Tibial nerve (tissue), 4 donors: ENCODE measurements around the gene HYAL2. TPM values are rescaled to one million over a fixed set of nuclear protein-coding genes. Genes with fewer than 3 reads are reported as not detected.

ENCODE experiments used
- DNase-seq, 2 donors: peaks; one replicate each; pipeline ENCODE4 v3.0.0-alpha.2; 2019; ENCODE audit warnings: low spot score in 2 of 2
- H3K27ac ChIP-seq, 4 donors: fragments of 200-600 bp; sonication (generic) in 3 of 4; one replicate each; pipeline ENCODE4 v1.5.1; 2017 to 2019; ENCODE audit warnings: mild to moderate bottlenecking in 1 of 4
- H3K27me3 ChIP-seq, 2 donors: fragments of 200-600 bp; sonication (generic) in 1 of 2; one replicate each; pipeline versions ENCODE4 v1.5.1 to v1.6.0; 2017 to 2019
- H3K36me3 ChIP-seq, 3 donors: fragments of 200-600 bp; sonication (generic); one replicate each; pipeline ENCODE4 v1.5.1; 2018 to 2019
- H3K4me1 ChIP-seq, 4 donors: fragments of 200-600 bp; sonication (generic) in 3 of 4; one replicate each; pipeline ENCODE4 v1.5.1; 2017 to 2019
- H3K4me3 ChIP-seq, 4 donors: fragments of 200-600 bp; sonication (generic) in 3 of 4; one replicate each; pipeline ENCODE4 v1.5.1; 2017 to 2019; ENCODE audit warnings: mild to moderate bottlenecking in 1 of 4, moderate library complexity in 1 of 4
- H3K9me3 ChIP-seq, 4 donors: fragments of 200-600 bp; sonication (generic) in 3 of 4; one replicate each; pipeline ENCODE4 v1.5.1; 2017 to 2019
- EP300 ChIP-seq, 2 donors: sonication (generic); formaldehyde crosslinking; IDR thresholded peaks; one replicate each; pipeline ENCODE4 v1.6.1; 2017; ENCODE audit warnings: antibody characterized with exemption in 2 of 2, mild to moderate bottlenecking in 1 of 2
- POLR2A ChIP-seq, 2 donors: fragments of 450-650 bp; IDR thresholded peaks; one replicate each; pipeline ENCODE4 v1.6.1; 2017; ENCODE audit warnings: antibody characterized with exemption in 2 of 2, mild to moderate bottlenecking in 2 of 2, moderate library complexity in 2 of 2
- WGBS, 2 donors: methylation state at CpG; one replicate each; pipeline ENCODE4 v1.1.5; 2018; 5-methylcytosine and 5-hydroxymethylcytosine counted together
- total RNA-seq, 4 donors: library from RNA; depleted of rRNA; stranded (reverse); fragments of >200 nt; gene quantifications; one replicate each; pipeline ENCODE4 v1.1.0, GENCODE V29; 2016
- TF ChIP-seq, protein P1 (sequence below), 5 experiments: fragments of 200-600 bp in 3 of 5; fragments of 450-650 bp in 2 of 5; sonication (generic) in 3 of 5; IDR thresholded peaks; one replicate each; pipeline ENCODE4 v1.5.1; 2016 to 2019; ENCODE audit warnings: antibody characterized with exemption in 5 of 5, mild to moderate bottlenecking in 3 of 5, moderate library complexity in 2 of 5

HYAL2 gene
- total RNA-seq, 4 donors from 2014 or later = 86.9 to 169 (median 129) TPM

DNA sequence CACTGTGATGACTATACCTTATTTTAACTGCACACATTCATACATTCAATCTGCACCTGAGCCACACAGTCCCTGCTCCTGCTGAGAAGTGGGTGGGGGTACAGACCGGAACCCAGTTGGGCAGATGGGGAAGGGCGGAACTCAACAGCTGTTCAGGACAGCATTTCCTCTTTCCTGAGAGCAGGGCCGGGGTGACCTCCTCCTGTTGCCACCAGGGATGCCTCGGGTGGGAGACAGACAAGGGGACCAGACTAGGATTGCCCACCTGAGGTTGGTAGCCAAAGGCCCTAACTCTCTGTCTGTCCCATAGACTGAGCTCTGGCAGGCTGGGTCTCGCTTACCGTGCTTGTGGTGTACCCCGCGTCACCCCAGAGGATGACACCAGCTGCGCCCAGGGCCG is 3.9 kb downstream of the HYAL2 start:
- Histone ChIP-seq H3K9me3 (no peaks in the 10 kb centered on the region), H3K4me3 (peak overlapping the region in 1 of 4 donors; percentile 67), H3K36me3 (peaks cover 0 to 56% (median 0%) of the 10 kb centered on the region in 3 donors), H3K27ac (peak overlapping the region in 1 of 4 donors; percentile 99), H3K4me1 (peaks cover 0 to 64% (median 46%) of the 10 kb centered on the region in 4 donors), H3K27me3 (no peaks in the 10 kb centered on the region)
- no peak for DNase-seq
- 80 to 81% methylated on average over 8 to 10 of the region's 10 CpGs for WGBS, 2 donors
- TF ChIP-seq EP300 (IDR thresholded peaks at IDR 0.05) = no peak
- no peak for TF ChIP-seq POLR2A (IDR thresholded peaks at IDR 0.05)

DNA sequence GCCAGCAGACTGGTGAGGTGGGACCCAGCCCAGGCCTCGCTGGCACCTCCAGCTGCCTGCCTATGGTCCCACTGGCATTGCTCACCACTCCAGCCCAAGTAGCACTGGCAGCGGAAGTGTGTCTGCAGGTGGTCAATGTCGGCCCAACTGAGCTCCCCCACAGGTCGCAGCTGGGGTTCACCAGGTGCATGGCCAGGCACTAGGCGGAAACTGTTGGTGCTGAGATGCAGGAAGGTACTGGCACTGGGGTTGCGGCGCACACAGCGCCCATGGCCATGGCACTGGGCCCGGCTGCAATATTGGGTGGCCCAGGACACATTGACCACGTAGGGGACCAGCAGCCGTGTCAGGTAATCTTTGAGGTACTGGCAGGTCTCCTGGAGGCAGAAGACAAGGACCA is 4.4 kb downstream of the HYAL2 start:
- Histone ChIP-seq H3K9me3 (no peaks in the 10 kb centered on the region), H3K36me3 (peaks cover 0 to 56% (median 0%) of the 10 kb centered on the region in 3 donors), H3K27ac (peak overlapping the region in 2 of 4 donors; percentile 45 to 99), H3K27me3 (no peaks in the 10 kb centered on the region), H3K4me3 (peak overlapping the region in 1 of 4 donors; percentile 67), H3K4me1 (peaks cover 0 to 60% (median 44%) of the 10 kb centered on the region in 4 donors)
- DNase-seq = no peak
- TF ChIP-seq EP300 (IDR thresholded peaks at IDR 0.05) = no peak
- TF ChIP-seq, protein P1, sequence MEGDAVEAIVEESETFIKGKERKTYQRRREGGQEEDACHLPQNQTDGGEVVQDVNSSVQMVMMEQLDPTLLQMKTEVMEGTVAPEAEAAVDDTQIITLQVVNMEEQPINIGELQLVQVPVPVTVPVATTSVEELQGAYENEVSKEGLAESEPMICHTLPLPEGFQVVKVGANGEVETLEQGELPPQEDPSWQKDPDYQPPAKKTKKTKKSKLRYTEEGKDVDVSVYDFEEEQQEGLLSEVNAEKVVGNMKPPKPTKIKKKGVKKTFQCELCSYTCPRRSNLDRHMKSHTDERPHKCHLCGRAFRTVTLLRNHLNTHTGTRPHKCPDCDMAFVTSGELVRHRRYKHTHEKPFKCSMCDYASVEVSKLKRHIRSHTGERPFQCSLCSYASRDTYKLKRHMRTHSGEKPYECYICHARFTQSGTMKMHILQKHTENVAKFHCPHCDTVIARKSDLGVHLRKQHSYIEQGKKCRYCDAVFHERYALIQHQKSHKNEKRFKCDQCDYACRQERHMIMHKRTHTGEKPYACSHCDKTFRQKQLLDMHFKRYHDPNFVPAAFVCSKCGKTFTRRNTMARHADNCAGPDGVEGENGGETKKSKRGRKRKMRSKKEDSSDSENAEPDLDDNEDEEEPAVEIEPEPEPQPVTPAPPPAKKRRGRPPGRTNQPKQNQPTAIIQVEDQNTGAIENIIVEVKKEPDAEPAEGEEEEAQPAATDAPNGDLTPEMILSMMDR (IDR thresholded peaks at IDR 0.05) = no peak
- no peak for TF ChIP-seq POLR2A (IDR thresholded peaks at IDR 0.05)
- 82 to 83% methylated on average over 8 to 11 of the region's 11 CpGs for WGBS, 2 donors

DNA sequence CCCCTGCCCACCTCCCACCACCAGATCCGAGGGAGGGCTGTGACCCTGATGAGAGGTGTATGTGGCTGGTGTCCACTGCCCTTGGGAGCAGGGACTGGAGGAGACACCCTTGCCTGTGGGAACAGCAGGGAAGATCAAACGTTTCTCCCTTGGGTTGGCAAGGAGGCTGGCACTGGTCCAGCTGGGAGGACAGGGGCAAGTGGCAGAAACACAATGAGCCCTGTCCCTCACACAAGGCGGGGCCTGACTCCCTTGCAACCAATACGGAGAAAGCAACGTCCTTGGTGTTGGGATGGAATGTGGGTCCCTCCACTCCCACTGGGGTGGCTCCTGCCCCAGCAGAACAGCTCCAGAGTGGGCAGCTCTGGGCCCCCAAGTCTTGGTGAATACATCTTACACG is 5.2 kb downstream of the HYAL2 start:
- Histone ChIP-seq H3K4me3 (no peak overlapping the region), H3K36me3 (peaks cover 0 to 56% (median 0%) of the 10 kb centered on the region in 3 donors)
- 22 to 34% methylated on average over 5 to 6 of the region's 6 CpGs for WGBS, 2 donors

DNA sequence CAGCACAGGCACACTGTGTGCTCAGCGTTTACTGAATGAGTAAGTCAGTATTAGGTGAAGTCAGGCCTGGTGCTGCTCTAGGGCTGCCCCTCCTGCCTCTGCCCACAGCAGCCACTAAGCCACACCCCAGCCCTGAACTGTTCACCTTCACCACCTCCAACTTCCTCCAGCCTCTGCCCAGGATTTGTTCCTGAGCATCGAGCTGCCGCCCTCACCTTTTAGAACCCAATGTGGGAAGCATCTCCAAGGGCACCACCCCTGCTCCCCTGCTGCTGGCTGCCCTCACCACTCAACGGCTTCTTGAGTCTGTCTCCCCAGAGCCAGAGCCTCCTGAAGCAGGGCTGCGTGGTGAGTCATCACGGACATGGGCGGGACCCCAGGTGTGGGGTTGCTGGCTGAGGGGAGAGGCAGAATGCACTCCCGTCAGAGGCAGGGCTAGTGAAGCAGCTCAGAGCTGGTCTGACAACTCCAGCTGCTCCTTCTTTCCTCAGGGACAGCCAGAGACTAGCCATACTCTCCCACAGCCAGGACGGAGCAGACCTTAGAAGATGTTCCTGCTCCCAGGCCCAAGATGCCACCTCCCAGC is 5.8 kb downstream of the HYAL2 start:
- 63 to 64% methylated on average over 9 of the region's 9 CpGs for WGBS, 2 donors
- peaks cover 0 to 60% (median 0%) of the 10 kb centered on the region in 3 donors for H3K36me3 ChIP-seq
- H3K27ac ChIP-seq = peak overlapping the region in 3 of 4 donors; percentile 5 to 99 (median 45)
- H3K9me3 ChIP-seq = no peaks in the 10 kb centered on the region
- no peak overlapping the region for H3K4me3 ChIP-seq
- TF ChIP-seq, protein P1 (IDR thresholded peaks at IDR 0.05) = no peak
- TF ChIP-seq POLR2A (IDR thresholded peaks at IDR 0.05) = no peak
- no peak for TF ChIP-seq EP300 (IDR thresholded peaks at IDR 0.05)
- DNase-seq = no peak
- peaks cover 0 to 45% (median 33%) of the 10 kb centered on the region in 4 donors for H3K4me1 ChIP-seq
- H3K27me3 ChIP-seq = no peaks in the 10 kb centered on the region

More for the DNA sequence above, 5.2 kb downstream of the HYAL2 start:
- TF ChIP-seq EP300 (IDR thresholded peaks at IDR 0.05) (no peak), POLR2A (IDR thresholded peaks at IDR 0.05) (no peak)
- TF ChIP-seq, protein P1 (IDR thresholded peaks at IDR 0.05) = no peak
- no peaks in the 10 kb centered on the region for H3K9me3 ChIP-seq
- peaks cover 0 to 51% (median 37%) of the 10 kb centered on the region in 4 donors for H3K4me1 ChIP-seq
- peak overlapping the region in 3 of 4 donors; percentile 45 to 99 (median 60) for H3K27ac ChIP-seq
- DNase-seq = no peak
- H3K27me3 ChIP-seq = no peaks in the 10 kb centered on the region

DNA sequence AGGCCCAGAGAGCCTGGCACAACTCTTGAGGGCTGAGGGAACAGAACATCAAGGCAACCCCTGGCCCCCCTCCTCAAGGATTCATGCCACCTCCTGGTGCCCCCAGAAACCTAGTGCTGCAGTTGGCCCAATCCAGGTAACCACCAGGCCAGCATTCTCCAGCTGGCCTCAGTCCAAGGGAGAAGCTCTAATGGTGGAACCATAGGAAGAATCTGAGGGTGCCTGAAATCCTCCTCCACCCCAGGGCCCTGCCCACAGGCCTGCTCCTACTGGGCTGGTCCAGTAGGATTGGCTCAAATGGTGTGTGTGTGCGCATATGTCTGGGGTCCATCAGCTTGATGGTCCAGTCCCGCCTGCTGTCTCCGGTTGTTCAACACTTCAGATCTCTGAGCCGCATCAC is 7.7 kb downstream of the HYAL2 start:
- Histone ChIP-seq H3K4me3 (no peak overlapping the region), H3K27me3 (no peaks in the 10 kb centered on the region), H3K9me3 (no peaks in the 10 kb centered on the region), H3K27ac (no peak overlapping the region), H3K4me1 (peaks cover 0 to 38% (median 25%) of the 10 kb centered on the region in 4 donors), H3K36me3 (peaks cover 0 to 63% (median 0%) of the 10 kb centered on the region in 3 donors)
- WGBS, 2 donors = 96 to 99% methylated on average over 4 of the region's 4 CpGs
- DNase-seq = no peak
- TF ChIP-seq POLR2A (IDR thresholded peaks at IDR 0.05) = no peak
- TF ChIP-seq, protein P1 (IDR thresholded peaks at IDR 0.05) = no peak
- no peak for TF ChIP-seq EP300 (IDR thresholded peaks at IDR 0.05)
